Liver (tissue), 9 donors: ENCODE results near the gene NELL1. TPM values are rescaled to one million over a fixed set of nuclear protein-coding genes. Genes with fewer than 3 reads are reported as not detected.

Experiments used
- DNase-seq: peaks from one replicate; pipeline ENCODE4 v3.0.0-alpha.2; 2017; ENCODE audit warnings: low spot score
- H3K27ac ChIP-seq, 2 donors: one replicate each; pipeline ENCODE4 v1.7.0; 2013; ENCODE audit warnings: inconsistent platforms in 2 of 2, low read length in 2 of 2, control low read depth in 1 of 2, low read depth in 1 of 2, mild to moderate bottlenecking in 1 of 2
- H3K27me3 ChIP-seq, 4 donors: one replicate each; pipeline versions ENCODE4 v1.6.1 to v1.7.0; 2013; ENCODE audit warnings: low read length in 3 of 4, inconsistent platforms in 1 of 4, mild to moderate bottlenecking in 1 of 4, moderate library complexity in 1 of 4; ENCODE audit not compliant: control insufficient read depth in 4 of 4, insufficient read depth in 4 of 4
- H3K36me3 ChIP-seq, 4 donors: one replicate each; pipeline versions ENCODE4 v1.6.1 to v1.7.0; 2013; ENCODE audit warnings: low read length in 3 of 4, mild to moderate bottlenecking in 3 of 4, low read depth in 1 of 4, moderate library complexity in 1 of 4; ENCODE audit not compliant: control insufficient read depth in 4 of 4, insufficient read depth in 3 of 4
- H3K4me1 ChIP-seq, 4 donors: one replicate each; pipeline versions ENCODE4 v1.6.1 to v1.7.0; 2013; ENCODE audit warnings: low read length in 3 of 4, mild to moderate bottlenecking in 3 of 4, moderate library complexity in 1 of 4; ENCODE audit not compliant: control insufficient read depth in 4 of 4, insufficient read depth in 4 of 4
- H3K4me3 ChIP-seq, 3 donors: one replicate each; pipeline versions ENCODE4 v1.6.1 to v1.7.0; 2013; ENCODE audit warnings: low read length in 3 of 3, control low read depth in 1 of 3, low read depth in 1 of 3, mild to moderate bottlenecking in 1 of 3
- H3K9ac ChIP-seq, 2 donors: one replicate each; pipeline ENCODE4 v1.7.0; 2013; ENCODE audit warnings: low read length in 2 of 2, mild to moderate bottlenecking in 2 of 2, moderate library complexity in 2 of 2, control low read depth in 1 of 2, low read depth in 1 of 2
- H3K9me3 ChIP-seq, 4 donors: one replicate each; pipeline versions ENCODE4 v1.6.1 to v1.7.0; 2013; ENCODE audit warnings: low read length in 3 of 4; ENCODE audit not compliant: control insufficient read depth in 4 of 4
- ATF3 ChIP-seq: IDR thresholded peaks from 2 replicates; pipeline ENCODE4 v1.6.1; 2016; ENCODE audit warnings: antibody characterized with exemption
- CTCF ChIP-seq: fragments of 150-350 bp; IDR thresholded peaks from 2 replicates; pipeline ENCODE4 v1.5.1; 2017; ENCODE audit warnings: improper control_type of control experiment, low read depth, low read length; ENCODE audit not compliant: missing input control
- EGR1 ChIP-seq, 2 donors: IDR thresholded peaks; 2 replicates each; pipeline ENCODE4 v1.6.1; 2016 to 2018; ENCODE audit warnings: antibody characterized with exemption in 2 of 2, low read depth in 2 of 2
- FOXA1 ChIP-seq: IDR thresholded peaks from 2 replicates; pipeline ENCODE4 v1.6.1; 2016; ENCODE audit warnings: antibody characterized with exemption
- FOXA2 ChIP-seq: IDR thresholded peaks from 2 replicates; pipeline ENCODE4 v1.6.1; 2016; ENCODE audit warnings: antibody characterized with exemption
- GABPA ChIP-seq, 2 donors: IDR thresholded peaks in 1 of 2; conservative IDR thresholded peaks in 1 of 2; 2 replicates each; pipeline ENCODE4 v1.6.1; 2016; ENCODE audit warnings: antibody characterized with exemption in 2 of 2, mild to moderate bottlenecking in 1 of 2, moderate library complexity in 1 of 2
- HNF4A ChIP-seq, 2 donors: conservative IDR thresholded peaks; 2 replicates each; pipeline ENCODE4 v1.6.1; 2016; ENCODE audit warnings: antibody characterized with exemption in 2 of 2, mild to moderate bottlenecking in 2 of 2
- HNF4G ChIP-seq: IDR thresholded peaks from 2 replicates; pipeline ENCODE4 v1.6.1; 2016; ENCODE audit warnings: antibody characterized with exemption
- JUND ChIP-seq, 2 donors: IDR thresholded peaks; 2 replicates each; pipeline ENCODE4 v1.6.1; 2016; ENCODE audit warnings: antibody characterized with exemption in 2 of 2
- MAX ChIP-seq: IDR thresholded peaks from 2 replicates; pipeline ENCODE4 v1.6.1; 2016; ENCODE audit warnings: antibody characterized with exemption
- NR2F2 ChIP-seq: IDR thresholded peaks from 2 replicates; pipeline ENCODE4 v1.6.1; 2016; ENCODE audit warnings: antibody characterized with exemption
- RAD21 ChIP-seq, 2 donors: IDR thresholded peaks; 2 replicates each; pipeline ENCODE4 v1.6.1; 2016; ENCODE audit warnings: antibody characterized with exemption in 2 of 2, mild to moderate bottlenecking in 2 of 2
- REST ChIP-seq: IDR thresholded peaks from 2 replicates; pipeline ENCODE4 v1.6.1; 2016; ENCODE audit warnings: antibody characterized with exemption, mild to moderate bottlenecking
- RXRA ChIP-seq, 2 donors: IDR thresholded peaks; 2 replicates each; pipeline ENCODE4 v1.6.1; 2017 to 2018; ENCODE audit warnings: antibody characterized with exemption in 2 of 2, mild to moderate bottlenecking in 1 of 2
- SP1 ChIP-seq: IDR thresholded peaks from 2 replicates; pipeline ENCODE4 v1.6.1; 2018; ENCODE audit warnings: antibody characterized with exemption, mild to moderate bottlenecking
- TAF1 ChIP-seq: conservative IDR thresholded peaks from 2 replicates; pipeline ENCODE4 v1.6.1; 2016; ENCODE audit warnings: antibody characterized with exemption, mild to moderate bottlenecking
- YY1 ChIP-seq: IDR thresholded peaks from 2 replicates; pipeline ENCODE4 v1.6.1; 2016; ENCODE audit warnings: antibody characterized with exemption, mild to moderate bottlenecking
- ZBTB33 ChIP-seq: IDR thresholded peaks from 2 replicates; pipeline ENCODE4 v1.6.1; 2016; ENCODE audit warnings: antibody characterized with exemption
- WGBS: extraction: QIAGEN DNeasy Blood & Tissue Kit; methylation state at CpG from one replicate; pipeline ENCODE4 v1.1.7; 2013; 5-methylcytosine and 5-hydroxymethylcytosine counted together
- polyA plus RNA-seq, 2 donors: library from polyadenylated mRNA; stranded (reverse) in 1 of 2; unstranded in 1 of 2; fragments of 200-250 nt in 1 of 2; fragments of >200 nt in 1 of 2; fragmentation: Nextera tagmentation in 1 of 2; extraction: Ambion mirVana in 1 of 2; gene quantifications; one replicate each; pipeline versions ENCODE4 v1.2.1 to v1.2.3, GENCODE V29; 2013 to 2015
- total RNA-seq, 2 donors: library from RNA; depleted of rRNA; stranded (reverse); fragments of >200 nt; gene quantifications; one replicate each; pipeline ENCODE4 v1.2.3, GENCODE V29; 2014
- donor health status: healthy.
- donor health status: healthy.
- donor health status: healthy.
- donor health status: healthy.
- donor health status: healthy.

The NELL1 gene
- total and polyA plus RNA-seq, 4 donors: not detected

- Histone ChIP-seq H3K9me3 (no peaks in the 10 kb centered on the region), H3K9ac (no peak overlapping the region), H3K27ac (no peak overlapping the region), H3K27me3 (no peaks in the 10 kb centered on the region), H3K4me1 (no peaks in the 10 kb centered on the region), H3K36me3 (no peaks in the 10 kb centered on the region), H3K4me3 (no peak overlapping the region)
- TF ChIP-seq MAX: no peak
- no peak for TF ChIP-seq RXRA (IDR thresholded peaks at IDR 0.05)
- peak; percentile 93 for TF ChIP-seq REST
- WGBS: 30% methylated on average over 1 of the region's 1 CpG
- DNase-seq: no peak
These were observed 185.0 kb downstream of the NELL1 start for GRCh38 chr11:20854215-20854955.

GRCh38 chr11:20861322-20861721, 191.9 kb downstream of the NELL1 start:
- Histone ChIP-seq H3K27me3 (no peaks in the 10 kb centered on the region), H3K4me3 (no peak overlapping the region), H3K36me3 (no peaks in the 10 kb centered on the region), H3K9ac (no peak overlapping the region), H3K27ac (no peak overlapping the region), H3K4me1 (no peaks in the 10 kb centered on the region), H3K9me3 (peaks cover 0 to 2% (median 0%) of the 10 kb centered on the region in 4 donors)
- DNase-seq: no peak
- WGBS: 78% methylated on average over 2 of the region's 2 CpGs
- TF ChIP-seq ZBTB33 (no peak), JUND (IDR thresholded peaks at IDR 0.05) (no peak), FOXA1 (no peak), RXRA (IDR thresholded peaks at IDR 0.05) (no peak), YY1 (no peak), EGR1 (IDR thresholded peaks at IDR 0.05; ENCODE audit: low read depth in 2 of 2) (no peak), NR2F2 (no peak), REST (no peak), RAD21 (IDR thresholded peaks at IDR 0.05) (no peak), FOXA2 (no peak), GABPA (IDR thresholded peaks at IDR 0.05 in 1 of 2, conservative IDR thresholded peaks at IDR 0.05 in 1 of 2) (no peak), CTCF (no peak), TAF1 (no peak), MAX (no peak), SP1 (no peak), HNF4A (conservative IDR thresholded peaks at IDR 0.05) (no peak), ATF3 (no peak), HNF4G (no peak)
